Endothelial cell (in vitro differentiated cells): ENCODE data around the gene CTSO. TPM values are rescaled to one million over a fixed set of nuclear protein-coding genes. Genes with fewer than 3 reads are reported as not detected.

Experiments used
- DNase-seq: peaks from one replicate; pipeline ENCODE4 v3.0.0; 2021; ENCODE audit warnings: low spot score
- H3K27ac Mint-ChIP-seq: one replicate; pipeline ENCODE4 v1.8.0; 2021; ENCODE audit warnings: mixed read lengths, inconsistent platforms; ENCODE audit not compliant: unreplicated experiment
- H3K27me3 Mint-ChIP-seq: one replicate; pipeline ENCODE4 v1.8.0; 2021; ENCODE audit warnings: mild to moderate bottlenecking, moderate library complexity, mixed read lengths, inconsistent platforms; ENCODE audit not compliant: unreplicated experiment
- H3K36me3 Mint-ChIP-seq: one replicate; pipeline ENCODE4 v1.8.0; 2021; ENCODE audit warnings: mild to moderate bottlenecking, low read depth, mixed read lengths, inconsistent platforms; ENCODE audit not compliant: unreplicated experiment
- H3K4me1 Mint-ChIP-seq: one replicate; pipeline ENCODE4 v1.8.0; 2021; ENCODE audit warnings: mild to moderate bottlenecking, mixed read lengths, inconsistent platforms; ENCODE audit not compliant: unreplicated experiment
- H3K4me3 Mint-ChIP-seq: one replicate; pipeline ENCODE4 v1.8.0; 2021; ENCODE audit warnings: mild to moderate bottlenecking, mixed read lengths, inconsistent platforms; ENCODE audit not compliant: unreplicated experiment
- H3K9me3 Mint-ChIP-seq: one replicate; pipeline ENCODE4 v1.8.0; 2021; ENCODE audit warnings: mixed read lengths, inconsistent platforms; ENCODE audit not compliant: unreplicated experiment
- total RNA-seq: library from RNA; stranded (reverse); fragmentation: NEBNext Ultra II Directional; extraction: Animal tissue kit (Norgen Biotek cat#: 25700); gene quantifications from one replicate; pipeline ENCODE4 v1.2.1, GENCODE V29; 2021; ENCODE audit not compliant: unreplicated experiment
- TF ChIP-seq, protein P1 (sequence below): fragments of 200-600 bp; sonication (generic); IDR thresholded peaks from one replicate; pipeline ENCODE4 v1.5.0; 2021; ENCODE audit warnings: antibody characterized with exemption; ENCODE audit not compliant: unreplicated experiment

CTSO gene
- total RNA-seq, 1 donor from 2014 or later = 3.5 TPM

- TF ChIP-seq, protein P1, sequence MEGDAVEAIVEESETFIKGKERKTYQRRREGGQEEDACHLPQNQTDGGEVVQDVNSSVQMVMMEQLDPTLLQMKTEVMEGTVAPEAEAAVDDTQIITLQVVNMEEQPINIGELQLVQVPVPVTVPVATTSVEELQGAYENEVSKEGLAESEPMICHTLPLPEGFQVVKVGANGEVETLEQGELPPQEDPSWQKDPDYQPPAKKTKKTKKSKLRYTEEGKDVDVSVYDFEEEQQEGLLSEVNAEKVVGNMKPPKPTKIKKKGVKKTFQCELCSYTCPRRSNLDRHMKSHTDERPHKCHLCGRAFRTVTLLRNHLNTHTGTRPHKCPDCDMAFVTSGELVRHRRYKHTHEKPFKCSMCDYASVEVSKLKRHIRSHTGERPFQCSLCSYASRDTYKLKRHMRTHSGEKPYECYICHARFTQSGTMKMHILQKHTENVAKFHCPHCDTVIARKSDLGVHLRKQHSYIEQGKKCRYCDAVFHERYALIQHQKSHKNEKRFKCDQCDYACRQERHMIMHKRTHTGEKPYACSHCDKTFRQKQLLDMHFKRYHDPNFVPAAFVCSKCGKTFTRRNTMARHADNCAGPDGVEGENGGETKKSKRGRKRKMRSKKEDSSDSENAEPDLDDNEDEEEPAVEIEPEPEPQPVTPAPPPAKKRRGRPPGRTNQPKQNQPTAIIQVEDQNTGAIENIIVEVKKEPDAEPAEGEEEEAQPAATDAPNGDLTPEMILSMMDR = no peak
- H3K36me3 Mint-ChIP-seq = peaks cover 4% of the 10 kb centered on the region
- DNase-seq = no peak
- no peak overlapping the region for H3K27ac Mint-ChIP-seq
- no peaks in the 10 kb centered on the region for H3K27me3 Mint-ChIP-seq
- H3K9me3 Mint-ChIP-seq = peaks cover 5% of the 10 kb centered on the region
- no peaks in the 10 kb centered on the region for H3K4me1 Mint-ChIP-seq
- H3K4me3 Mint-ChIP-seq = no peak overlapping the region
Observed at GRCh38 chr4:155877971-155878370, 75.7 kb downstream of the CTSO start.

- Mint-ChIP-seq H3K4me1 (no peaks in the 10 kb centered on the region), H3K9me3 (peaks cover 5% of the 10 kb centered on the region), H3K36me3 (peaks cover 4% of the 10 kb centered on the region), H3K27me3 (no peaks in the 10 kb centered on the region), H3K27ac (no peak overlapping the region), H3K4me3 (no peak overlapping the region)
- TF ChIP-seq, protein P1 = no peak
- DNase-seq = no peak
Observed at GRCh38 chr4:155875878-155876277, 77.8 kb downstream of the CTSO start.

Other genes starting within 250 kb of the CTSO start
- gene GUCY1B1, start 194.8 kb downstream of the CTSO start, total RNA-seq = 1.1 TPM
- gene ASIC5, start 87.6 kb downstream of the CTSO start, total RNA-seq = not detected
- gene TDO2, start 50.2 kb downstream of the CTSO start, total RNA-seq = not detected